DOHH2 (cell line): Measurements from ENCODE around the gene AFF4.
"Not testable (repeated sequence)": the region's sequence is repeated elsewhere in the genome, so short reads cannot be mapped to it uniquely, and the experiment has no call there.

Experiments used
- H3F3A ChIP-seq: fragments of 200-600 bp; sonication (generic), shearing (Covaris generic); 2 replicates; pipeline ENCODE4 v1.6.0; 2016; ENCODE audit warnings: antibody characterized with exemption, mild to moderate bottlenecking; ENCODE audit not compliant: control insufficient read depth, insufficient read depth
- H3K27ac ChIP-seq: fragments of 200-600 bp; sonication (generic); 2 replicates; pipeline ENCODE4 v1.5.1; 2014; ENCODE audit warnings: low read depth, mild to moderate bottlenecking, low read length, moderate library complexity
- H3K27me3 ChIP-seq: fragments of 200-600 bp; sonication (generic); 2 replicates; pipeline ENCODE4 v1.6.1; 2014; ENCODE audit warnings: mild to moderate bottlenecking, low read length, mixed read lengths; ENCODE audit not compliant: control insufficient read depth
- H3K36me3 ChIP-seq: fragments of 200-600 bp; sonication (generic); 2 replicates; pipeline ENCODE4 v1.6.1; 2014; ENCODE audit warnings: mild to moderate bottlenecking, low read length, moderate library complexity, mixed read lengths; ENCODE audit not compliant: control insufficient read depth
- H3K4me1 ChIP-seq: fragments of 200-600 bp; sonication (generic); 2 replicates; pipeline ENCODE4 v1.6.1; 2014; ENCODE audit warnings: mild to moderate bottlenecking, low read length, mixed read lengths; ENCODE audit not compliant: control insufficient read depth
- H3K4me2 ChIP-seq: fragments of 200-600 bp; sonication (generic); 2 replicates; pipeline ENCODE4 v1.6.0; 2014; ENCODE audit warnings: mild to moderate bottlenecking, low read length, moderate library complexity
- H3K4me3 ChIP-seq: fragments of 200-600 bp; sonication (generic); 2 replicates; pipeline ENCODE4 v1.5.1; 2014; ENCODE audit warnings: mild to moderate bottlenecking, low read length, mixed read lengths
- H3K79me2 ChIP-seq: fragments of 200-600 bp; sonication (generic); 2 replicates; pipeline ENCODE4 v1.6.1; 2014; ENCODE audit warnings: mild to moderate bottlenecking, low read length, mixed read lengths; ENCODE audit not compliant: control insufficient read depth
- H3K9me2 ChIP-seq: fragments of 200-600 bp; sonication (generic); replicated peaks from 2 replicates; pipeline ENCODE4 v1.6.1; 2014; ENCODE audit warnings: mild to moderate bottlenecking, low read length, mixed read lengths; ENCODE audit not compliant: control insufficient read depth
- H3K9me3 ChIP-seq: fragments of 200-600 bp; sonication (generic); 2 replicates; pipeline ENCODE4 v1.6.1; 2014; ENCODE audit warnings: antibody characterized with exemption, low read length, mixed read lengths; ENCODE audit not compliant: control insufficient read depth, insufficient read depth
- H4K20me1 ChIP-seq: fragments of 200-600 bp; sonication (generic); 2 replicates; pipeline ENCODE4 v1.6.0; 2014; ENCODE audit warnings: low read depth, mild to moderate bottlenecking, antibody characterized with exemption, low read length, moderate library complexity; ENCODE audit not compliant: control insufficient read depth, insufficient read depth
- CTCF ChIP-seq: fragments of 200-600 bp; sonication (generic); IDR thresholded peaks from one replicate; pipeline ENCODE4 v1.5.1; 2014; ENCODE audit warnings: antibody characterized with exemption, mild to moderate bottlenecking, low read depth, low read length; ENCODE audit not compliant: poor library complexity, severe bottlenecking
- EZH2phosphoT487 ChIP-seq: fragments of 200-600 bp; sonication (generic); IDR thresholded peaks from 2 replicates; pipeline ENCODE4 v1.6.1; 2017; ENCODE audit warnings: borderline replicate concordance, mild to moderate bottlenecking, antibody characterized with exemption, low read length, moderate library complexity, mixed read lengths

The AFF4 gene, protein sequence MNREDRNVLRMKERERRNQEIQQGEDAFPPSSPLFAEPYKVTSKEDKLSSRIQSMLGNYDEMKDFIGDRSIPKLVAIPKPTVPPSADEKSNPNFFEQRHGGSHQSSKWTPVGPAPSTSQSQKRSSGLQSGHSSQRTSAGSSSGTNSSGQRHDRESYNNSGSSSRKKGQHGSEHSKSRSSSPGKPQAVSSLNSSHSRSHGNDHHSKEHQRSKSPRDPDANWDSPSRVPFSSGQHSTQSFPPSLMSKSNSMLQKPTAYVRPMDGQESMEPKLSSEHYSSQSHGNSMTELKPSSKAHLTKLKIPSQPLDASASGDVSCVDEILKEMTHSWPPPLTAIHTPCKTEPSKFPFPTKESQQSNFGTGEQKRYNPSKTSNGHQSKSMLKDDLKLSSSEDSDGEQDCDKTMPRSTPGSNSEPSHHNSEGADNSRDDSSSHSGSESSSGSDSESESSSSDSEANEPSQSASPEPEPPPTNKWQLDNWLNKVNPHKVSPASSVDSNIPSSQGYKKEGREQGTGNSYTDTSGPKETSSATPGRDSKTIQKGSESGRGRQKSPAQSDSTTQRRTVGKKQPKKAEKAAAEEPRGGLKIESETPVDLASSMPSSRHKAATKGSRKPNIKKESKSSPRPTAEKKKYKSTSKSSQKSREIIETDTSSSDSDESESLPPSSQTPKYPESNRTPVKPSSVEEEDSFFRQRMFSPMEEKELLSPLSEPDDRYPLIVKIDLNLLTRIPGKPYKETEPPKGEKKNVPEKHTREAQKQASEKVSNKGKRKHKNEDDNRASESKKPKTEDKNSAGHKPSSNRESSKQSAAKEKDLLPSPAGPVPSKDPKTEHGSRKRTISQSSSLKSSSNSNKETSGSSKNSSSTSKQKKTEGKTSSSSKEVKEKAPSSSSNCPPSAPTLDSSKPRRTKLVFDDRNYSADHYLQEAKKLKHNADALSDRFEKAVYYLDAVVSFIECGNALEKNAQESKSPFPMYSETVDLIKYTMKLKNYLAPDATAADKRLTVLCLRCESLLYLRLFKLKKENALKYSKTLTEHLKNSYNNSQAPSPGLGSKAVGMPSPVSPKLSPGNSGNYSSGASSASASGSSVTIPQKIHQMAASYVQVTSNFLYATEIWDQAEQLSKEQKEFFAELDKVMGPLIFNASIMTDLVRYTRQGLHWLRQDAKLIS

GRCh38 chr5:132963171-132964104, at the start of gene AFF4:
Gene AFF4, minus strand, starts transcription at chr5:132963634. Its CDS starts 26,445 bp downstream, at chr5:132937189.
- Histone ChIP-seq H3K27ac (peak within 1 kb of the TSS; percentile 47), H3K9me2 (no peaks in the 10 kb centered on the region), H3K27me3 (no peaks in the 10 kb centered on the region)

DNA sequence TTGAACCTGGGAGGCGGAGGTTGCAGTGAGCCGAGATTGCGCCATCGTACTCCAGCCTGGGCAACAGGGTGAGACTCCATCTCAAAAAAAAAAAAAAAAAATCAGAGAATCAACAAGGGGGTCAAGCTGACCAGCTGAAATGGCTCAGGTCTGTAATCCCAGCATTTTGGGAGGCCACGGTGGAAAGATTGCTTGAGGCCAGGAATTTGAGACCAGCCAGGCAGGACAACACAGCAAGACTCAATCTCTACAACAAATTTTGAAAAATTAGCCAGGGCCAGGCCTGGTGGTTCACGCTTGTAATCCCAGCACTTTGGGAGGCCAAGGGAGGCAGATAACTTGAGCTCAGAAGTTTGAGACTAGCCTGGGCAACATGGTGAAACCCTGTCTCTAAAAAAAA, 45.0 kb upstream of the AFF4 start:
- H3K4me1 ChIP-seq, H3K4me2 ChIP-seq, H3K27ac ChIP-seq, H4K20me1 ChIP-seq, H3K27me3 ChIP-seq, H3F3A ChIP-seq, H3K9me2 ChIP-seq, H3K9me3 ChIP-seq, H3K4me3 ChIP-seq: not testable (repeated sequence)
- Histone ChIP-seq H3K36me3 (peaks cover 39% of the 10 kb centered on the region), H3K79me2 (peaks cover 42% of the 10 kb centered on the region)

More at GRCh38 chr5:132963171-132964104, at the start of gene AFF4:
- peaks cover 16% of the 10 kb centered on the region; the same call in 1 of the 2 replicates for H4K20me1 ChIP-seq
- peak within 1 kb of the TSS; percentile 97 for H3K4me2 ChIP-seq
- H3K79me2 ChIP-seq: peaks cover 48% of the 10 kb centered on the region
- TF ChIP-seq CTCF (no peak), EZH2phosphoT487 (no peak)
- peak within 1 kb of the TSS; percentile 96 for H3K4me3 ChIP-seq
- no peaks in the 10 kb centered on the region for H3K9me3 ChIP-seq
- H3F3A ChIP-seq: peaks cover 6% of the 10 kb centered on the region; the same call in 1 of the 2 replicates
- H3K36me3 ChIP-seq: peaks cover 18% of the 10 kb centered on the region
- H3K4me1 ChIP-seq: peaks cover 29% of the 10 kb centered on the region

DNA sequence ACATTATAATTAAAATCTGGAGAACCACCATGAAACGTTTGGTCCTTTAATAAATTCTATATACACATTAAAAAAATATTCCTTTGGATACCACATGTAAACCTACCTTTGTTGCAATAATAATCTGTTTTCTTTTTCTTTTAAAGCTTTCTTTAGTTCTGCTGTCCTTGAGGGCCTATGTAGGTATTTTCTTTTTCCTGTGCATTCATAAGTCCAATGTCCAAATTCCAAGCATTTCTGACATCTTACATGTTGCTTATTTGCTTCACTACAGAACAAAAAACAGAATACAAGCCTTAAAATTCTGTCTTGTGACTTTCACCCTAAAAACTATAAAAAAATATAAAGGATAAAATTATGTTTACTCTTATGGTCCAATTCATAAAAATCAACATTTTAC, 43.2 kb upstream of the AFF4 start:
- H4K20me1 ChIP-seq: no peaks in the 10 kb centered on the region
- peaks cover 30% of the 10 kb centered on the region for H3K79me2 ChIP-seq
- TF ChIP-seq EZH2phosphoT487 (no peak), CTCF (no peak)
- no peak overlapping the region for H3K4me3 ChIP-seq
- H3K4me2 ChIP-seq: no peak overlapping the region
- peaks cover 45% of the 10 kb centered on the region for H3K36me3 ChIP-seq
- H3K27ac ChIP-seq: no peak overlapping the region
- no peaks in the 10 kb centered on the region for H3F3A ChIP-seq
- no peaks in the 10 kb centered on the region for H3K9me3 ChIP-seq
- no peaks in the 10 kb centered on the region for H3K27me3 ChIP-seq
- no peaks in the 10 kb centered on the region for H3K9me2 ChIP-seq
- no peaks in the 10 kb centered on the region for H3K4me1 ChIP-seq
